NB4 (cell line): ENCODE measurements around the gene GLRX.

Experiments
- DNase-seq: peaks from one replicate; pipeline ENCODE4 v3.0.0; 2010; ENCODE audit warnings: low read depth
- H3K4me3 ChIP-seq: one replicate; pipeline ENCODE4 v1.5.1; 2011; ENCODE audit warnings: mild to moderate bottlenecking, low read depth, low read length, moderate library complexity
- CTCF ChIP-seq: IDR thresholded peaks from one replicate; pipeline ENCODE4 v1.5.1; 2012; ENCODE audit warnings: low read depth, low read length
- MAX ChIP-seq: IDR thresholded peaks from 2 replicates; pipeline ENCODE4 v1.6.1; 2011; ENCODE audit warnings: low read depth, low read length
- MYC ChIP-seq: IDR thresholded peaks from 2 replicates; pipeline ENCODE4 v1.6.1; 2011; ENCODE audit warnings: low read depth, low read length
- POLR2A ChIP-seq: IDR thresholded peaks from 2 replicates; pipeline ENCODE4 v1.6.1; 2011; ENCODE audit warnings: mild to moderate bottlenecking; ENCODE audit not compliant: insufficient read length; ENCODE audit errors: extremely low read depth

GLRX gene

GRCh38 chr5:95822043-95822541, 434 bp downstream of the GLRX start:
- H3K4me3 ChIP-seq = peak overlapping the region; percentile 98
- peak; percentile 92 for DNase-seq
- TF ChIP-seq CTCF = no peak
- peak; percentile 3; the same call in 1 of the 2 replicates for TF ChIP-seq MYC

- no peak for DNase-seq
- TF ChIP-seq MYC (no peak), POLR2A (no peak), MAX (no peak)
- H3K4me3 ChIP-seq = peak overlapping the region; percentile 98
Observed at GRCh38 chr5:95821110-95822021, 1.2 kb downstream of the GLRX start.

GRCh38 chr5:95818181-95819147, 4.1 kb downstream of the GLRX start:
- DNase-seq = peak; percentile 96
- H3K4me3 ChIP-seq = peak overlapping the region; percentile 51
- TF ChIP-seq CTCF (no peak), MYC (peak; percentile 75), MAX (peak; percentile 51; the same call in 1 of the 2 replicates), POLR2A (no peak)

- DNase-seq = no peak
- TF ChIP-seq MYC (no peak), POLR2A (no peak), MAX (no peak), CTCF (no peak)
- peak overlapping the region; percentile 51 for H3K4me3 ChIP-seq
Observed at GRCh38 chr5:95817430-95817829, 5.1 kb downstream of the GLRX start.

- TF ChIP-seq MAX (no peak), CTCF (no peak), POLR2A (no peak), MYC (no peak)
- H3K4me3 ChIP-seq = no peak overlapping the region
- no peak for DNase-seq
Observed at GRCh38 chr5:95816776-95817175, 5.8 kb downstream of the GLRX start.

- H3K4me3 ChIP-seq = no peak overlapping the region
- TF ChIP-seq POLR2A (no peak), MAX (no peak), CTCF (no peak), MYC (no peak)
- DNase-seq = no peak
Observed at GRCh38 chr5:95816341-95816740, 6.2 kb downstream of the GLRX start.
